Cardiac fibroblast (primary cell): Measurements from ENCODE around the gene SLTM.

Source experiments
- DNase-seq, 2 donors: peaks; one replicate each; pipeline versions ENCODE4 v3.0.0 to v3.0.0-alpha.2; 2010; ENCODE audit warnings: low read depth in 2 of 2
- H3K4me3 ChIP-seq, 2 donors: replicated peaks in 1 of 2; 1 replicate in 1 of 2; 2 replicates in 1 of 2; pipeline ENCODE4 v1.5.1; 2011; ENCODE audit warnings: low read depth in 2 of 2, low read length in 2 of 2, mild to moderate bottlenecking in 2 of 2, moderate library complexity in 1 of 2
- CTCF ChIP-seq: IDR thresholded peaks from one replicate; pipeline ENCODE4 v1.5.1; 2011; ENCODE audit warnings: low read depth, mild to moderate bottlenecking, low read length, inconsistent platforms

The SLTM gene

DNA sequence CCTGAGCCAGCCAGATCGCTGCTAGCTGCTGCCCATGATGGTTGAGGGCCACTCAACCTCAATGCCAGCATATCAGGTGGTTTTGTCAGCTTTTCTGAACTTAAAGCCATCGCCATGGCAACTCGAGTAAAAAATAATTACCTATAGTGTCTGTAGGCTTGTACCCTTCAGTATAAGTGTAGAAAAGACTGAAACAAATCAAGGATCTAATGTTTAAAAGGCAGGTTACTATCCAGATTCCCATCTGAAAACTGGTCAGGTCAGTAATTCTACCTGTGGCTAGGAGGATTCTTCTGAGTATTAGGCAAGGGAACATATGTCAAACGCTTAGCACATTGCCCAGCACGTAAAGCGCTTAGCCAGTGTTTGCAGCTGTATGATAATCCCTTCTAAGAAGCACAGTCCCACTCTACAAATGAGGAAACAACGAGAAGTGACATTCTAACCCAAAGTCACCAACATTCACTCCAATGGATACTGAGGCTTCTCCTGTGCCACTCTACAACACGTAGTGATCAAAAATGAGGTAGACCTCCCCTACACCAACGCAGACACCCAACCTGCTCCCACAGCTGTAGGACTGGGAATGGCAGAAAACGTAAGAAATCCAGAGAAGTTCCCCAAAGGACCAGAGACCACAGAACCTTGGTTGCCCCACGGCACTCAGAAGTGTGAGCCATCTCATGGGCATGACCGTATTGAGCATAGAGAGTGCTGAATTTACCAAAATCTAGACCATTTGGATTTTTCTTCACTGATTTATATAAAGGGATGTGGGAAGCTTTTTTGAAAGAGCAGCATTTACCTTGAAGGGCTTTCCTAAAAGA lies 55.3 kb downstream of the SLTM start:
- TF ChIP-seq CTCF: no peak
- no peak overlapping the region for H3K4me3 ChIP-seq
- DNase-seq: no peak

DNA sequence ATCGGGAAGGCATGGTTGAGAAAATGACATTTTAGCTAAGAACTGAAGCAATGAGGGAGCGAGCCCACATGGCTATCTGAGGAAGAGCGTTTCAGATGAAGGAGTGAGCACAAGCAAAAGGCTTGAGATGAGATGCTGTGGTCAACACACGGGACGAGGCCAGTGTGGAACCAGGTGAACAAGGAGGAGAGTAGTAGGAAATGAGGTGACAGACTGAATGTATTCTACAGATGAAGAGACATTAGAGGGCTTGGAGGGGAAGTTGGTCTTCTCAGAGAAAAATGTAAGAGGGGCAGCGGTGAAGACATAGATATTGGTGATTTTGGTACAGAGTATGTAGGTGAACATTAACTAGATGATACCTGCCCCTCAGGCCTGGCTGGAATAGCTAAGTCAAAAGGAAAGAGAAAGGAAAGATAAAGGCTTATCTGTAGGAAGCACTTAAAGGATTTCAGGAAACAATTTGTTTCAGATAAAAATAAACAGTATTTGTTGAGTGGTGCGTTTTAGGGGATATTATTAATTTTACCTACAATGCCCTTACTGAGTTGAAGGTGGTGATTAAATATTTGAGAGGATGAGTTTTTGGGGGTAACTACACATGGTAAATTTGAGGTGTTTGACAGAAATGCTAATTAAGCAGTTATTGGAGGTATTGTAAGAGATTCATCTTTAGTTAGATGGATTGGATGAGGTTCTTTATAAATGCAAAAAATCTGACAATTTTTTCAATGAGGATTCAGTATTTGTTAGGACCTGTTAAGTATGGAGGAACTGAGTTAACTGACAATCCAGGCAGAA lies 57.0 kb downstream of the SLTM start:
- no peak for TF ChIP-seq CTCF
- no peak overlapping the region for H3K4me3 ChIP-seq
- no peak for DNase-seq

DNA sequence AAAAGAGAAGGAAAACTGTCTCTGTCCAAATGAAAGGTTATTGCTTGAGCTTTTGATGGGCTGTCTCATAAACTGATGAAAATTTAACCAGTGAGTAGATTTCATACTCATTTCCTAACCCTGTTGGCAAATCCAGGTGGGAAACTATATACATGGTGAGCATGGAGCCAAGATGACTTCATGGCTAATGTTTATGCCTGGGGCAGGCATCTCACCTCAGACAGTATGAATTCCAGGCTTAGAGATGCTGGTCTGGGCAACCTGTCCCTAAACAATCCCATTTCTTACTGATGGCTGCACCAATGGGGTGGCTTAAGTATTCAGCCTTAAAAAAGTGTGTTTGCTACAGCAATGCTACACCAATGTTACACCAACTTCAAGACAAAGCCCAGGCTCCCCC lies 58.1 kb downstream of the SLTM start:
- TF ChIP-seq CTCF: no peak
- DNase-seq: no peak
- H3K4me3 ChIP-seq: no peak overlapping the region

DNA sequence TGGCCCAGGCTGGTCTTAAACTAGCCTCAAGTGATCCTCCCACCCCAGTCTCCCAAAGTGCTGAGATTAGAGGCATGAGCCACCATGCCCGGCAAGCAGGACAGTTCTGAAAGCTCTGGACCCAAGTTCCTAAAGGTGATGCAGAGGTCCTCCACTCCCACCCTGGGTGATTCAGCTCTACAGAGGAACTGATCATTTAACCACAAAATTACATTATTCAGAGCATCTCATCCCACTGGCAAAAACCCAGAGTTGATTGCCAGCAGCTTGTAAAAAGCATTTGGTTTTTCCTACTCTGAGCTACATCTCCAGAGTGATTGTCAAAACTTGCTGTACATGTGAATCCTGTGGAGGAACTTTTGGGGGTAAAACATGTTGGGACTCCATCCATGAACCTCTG lies 60.2 kb downstream of the SLTM start:
- H3K4me3 ChIP-seq: no peak overlapping the region
- peak; percentile 45 to 80 for DNase-seq
- no peak for TF ChIP-seq CTCF

DNA sequence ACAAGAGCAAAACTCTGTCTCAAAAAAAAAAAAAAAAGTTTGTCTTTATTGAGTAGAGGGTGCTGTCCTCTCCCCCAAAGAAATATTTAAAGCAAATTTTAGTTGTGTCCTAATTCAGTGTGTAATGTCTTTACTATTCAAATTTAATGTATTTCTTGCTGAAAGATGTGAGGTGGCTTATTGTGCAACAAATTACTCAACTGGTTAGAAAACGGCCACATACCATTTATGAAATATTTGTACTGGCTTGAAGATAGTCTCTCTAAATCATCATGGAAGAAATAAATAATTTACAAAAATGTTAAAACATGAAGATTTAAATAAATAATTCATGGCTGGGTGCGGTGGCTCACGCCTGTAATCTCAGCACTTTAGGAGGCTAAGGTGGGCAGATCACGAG lies 63.0 kb downstream of the SLTM start:
- TF ChIP-seq CTCF: no peak
- no peak overlapping the region for H3K4me3 ChIP-seq
- peak; percentile 44 to 75 for DNase-seq

DNA sequence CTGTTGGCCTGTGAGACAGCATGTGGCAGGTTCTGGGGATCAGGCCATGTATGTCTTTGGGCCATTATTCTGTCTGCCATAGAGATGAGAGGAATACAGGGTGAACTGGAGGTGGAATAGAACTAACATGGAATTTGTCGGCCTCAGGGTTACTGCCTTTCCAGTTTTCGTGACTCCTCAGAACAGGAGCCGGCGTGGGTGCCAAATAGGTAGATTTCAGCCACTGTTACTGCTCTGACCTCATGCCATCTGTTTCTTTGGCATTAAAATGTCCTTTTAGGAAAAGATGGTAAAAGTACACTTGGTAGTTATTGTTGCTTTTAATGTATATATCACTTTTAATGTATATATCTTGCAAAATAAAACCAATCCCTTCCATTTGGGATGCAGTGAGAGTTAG lies 65.6 kb downstream of the SLTM start:
- DNase-seq: no peak
- TF ChIP-seq CTCF: no peak
- H3K4me3 ChIP-seq: no peak overlapping the region
